ENCODE results near the gene HBG2. TPM values are rescaled to one million over a fixed set of nuclear protein-coding genes. Genes with fewer than 3 reads are reported as not detected.

The HBG2 gene
- total and polyA plus RNA-seq, 10 of the 15 experiments (the other 5 are each of a cell fraction or from before 2014, with no cell fraction given) = 1.1 to 8.3 (median 2.9) TPM; not detected in 5

DNA sequence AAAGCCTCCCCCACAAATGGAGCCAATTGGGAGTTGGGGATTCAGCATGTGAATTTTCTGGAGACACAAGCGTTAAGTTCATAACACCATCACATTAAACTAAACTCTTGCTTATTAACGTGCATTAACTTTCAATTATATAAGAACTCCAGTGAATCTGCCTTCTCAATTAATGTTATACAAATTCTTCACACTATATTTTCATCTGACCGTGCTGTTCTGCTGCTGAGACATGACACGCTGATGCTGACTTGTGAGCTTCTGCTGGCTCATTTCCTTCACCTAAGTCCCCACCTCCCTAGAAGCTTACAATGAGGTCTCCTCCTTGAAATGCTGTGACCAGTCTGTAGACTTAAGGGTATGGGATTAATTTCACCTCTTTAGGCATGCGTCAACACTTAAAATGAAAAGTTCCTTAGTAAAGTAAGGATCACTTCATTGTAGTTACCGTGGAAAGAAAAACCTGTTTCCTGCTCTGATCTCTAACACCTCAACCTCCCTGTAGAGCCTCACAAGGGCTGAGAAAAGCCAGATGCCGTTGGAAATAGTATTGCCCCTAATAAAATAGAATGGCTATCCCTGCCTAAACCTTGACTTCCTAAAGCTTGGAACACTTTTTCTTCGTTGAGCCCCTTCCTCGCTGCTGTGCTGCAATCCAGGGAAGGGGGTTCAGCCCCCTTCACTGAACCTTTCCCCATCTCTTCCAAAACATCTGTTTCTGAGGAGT is 2.2 kb downstream of the HBG2 start:
- POLR2A ChIA-PET = no interaction called here
- Histone ChIP-seq H3K4me1 (ENCODE audit: control insufficient read depth, insufficient read depth, low read length) (no peaks in the 10 kb centered on the region), H3K27me3 (replicated peaks in 1 of 2; ENCODE audit: control insufficient read depth in 2 of 2, insufficient read depth in 2 of 2, low read length in 1 of 2) (no peaks in the 10 kb centered on the region; a peak in 1 of 4 replicates), H3K79me2 (ENCODE audit: control insufficient read depth, insufficient read depth, low read length) (no peaks in the 10 kb centered on the region), H3K9ac (ENCODE audit: control insufficient read depth, insufficient read depth, low read length) (no peak overlapping the region), H3K4me3 (no peak overlapping the region), H3K36me3 (ENCODE audit: control insufficient read depth in 2 of 2, insufficient read depth in 2 of 2, low read length in 1 of 2) (no peaks in the 10 kb centered on the region), H2AFZ (ENCODE audit: control insufficient read depth, low read depth, low read length) (no peak overlapping the region), H3K4me2 (ENCODE audit: control insufficient read depth, insufficient read depth) (no peak overlapping the region), H3K27ac (ENCODE audit: control insufficient read depth, insufficient read depth) (no peak overlapping the region), H4K20me1 (ENCODE audit: control insufficient read depth, insufficient read depth) (no peaks in the 10 kb centered on the region), H3K9me3 (replicated peaks; ENCODE audit: control insufficient read depth, insufficient read depth, low read length) (no peaks in the 10 kb centered on the region)
- DNase-seq (ENCODE audit: low read depth, low spot score) (no peak), ATAC-seq (no peak), FAIRE-seq (no peak)
- RAD21 ChIA-PET (ENCODE audit: unreplicated experiment) = no interaction called here
- 35% methylated on average over 9 of the region's 9 CpGs for WGBS (ENCODE audit: insufficient coverage, insufficient replicate concordance, low lambda C conversion rate, missing lambda C conversion rate)
- intact Hi-C loops (cut with micrococcal nuclease; ENCODE audit: unreplicated experiment) = no loop called here
- SMC1A ChIA-PET (ENCODE audit: uncharacterized antibody, unreplicated experiment) = no interaction called here
- CTCF ChIA-PET = no interaction called here
- in situ Hi-C loops (cut with MboI) = no loop called here
- TF ChIP-seq MTA3 (IDR thresholded peaks at IDR 0.05; ENCODE audit: borderline replicate concordance, low read length) (no peak), RBBP5 (conservative IDR thresholded peaks at IDR 0.05) (no peak), HDGF (IDR thresholded peaks at IDR 0.05) (no peak)
- BruUV-seq (replicated peaks) = no TSS peak

- POLR2A ChIA-PET = no interaction called here
- RAD21 ChIA-PET (ENCODE audit: unreplicated experiment) = no interaction called here
- Histone ChIP-seq H3K36me3 (ENCODE audit: control insufficient read depth in 2 of 2, insufficient read depth in 2 of 2, low read length in 1 of 2) (no peaks in the 10 kb centered on the region), H3K4me1 (ENCODE audit: control insufficient read depth, insufficient read depth, low read length) (no peaks in the 10 kb centered on the region), H3K4me2 (ENCODE audit: control insufficient read depth, insufficient read depth) (no peak overlapping the region), H3K79me2 (ENCODE audit: control insufficient read depth, insufficient read depth, low read length) (no peaks in the 10 kb centered on the region), H3K9ac (ENCODE audit: control insufficient read depth, insufficient read depth, low read length) (no peak overlapping the region), H2AFZ (ENCODE audit: control insufficient read depth, low read depth, low read length) (no peak overlapping the region), H3K4me3 (no peak overlapping the region), H3K27me3 (replicated peaks in 1 of 2; ENCODE audit: control insufficient read depth in 2 of 2, insufficient read depth in 2 of 2, low read length in 1 of 2) (peaks cover 0 to 2% of the 10 kb centered on the region in 2 experiments; a peak in 2 of 4 replicates), H3K27ac (ENCODE audit: control insufficient read depth, insufficient read depth) (no peak overlapping the region), H4K20me1 (ENCODE audit: control insufficient read depth, insufficient read depth) (no peaks in the 10 kb centered on the region), H3K9me3 (replicated peaks; ENCODE audit: control insufficient read depth, insufficient read depth, low read length) (no peaks in the 10 kb centered on the region)
- in situ Hi-C loops (cut with MboI) = no loop called here
- ATAC-seq (no peak), DNase-seq (ENCODE audit: low read depth, low spot score) (no peak), FAIRE-seq (no peak)
- 4% methylated on average over 2 of the region's 2 CpGs for WGBS (ENCODE audit: insufficient coverage, insufficient replicate concordance, low lambda C conversion rate, missing lambda C conversion rate)
- SMC1A ChIA-PET (ENCODE audit: uncharacterized antibody, unreplicated experiment) = no interaction called here
- CTCF ChIA-PET = no interaction called here
- no TSS peak for BruUV-seq (replicated peaks)
- intact Hi-C loops (cut with micrococcal nuclease; ENCODE audit: unreplicated experiment) = no loop called here
- TF ChIP-seq ESRRA (IDR thresholded peaks at IDR 0.05; ENCODE audit: low read length) = no peak
- no peak for TF ChIP-seq RELA (IDR thresholded peaks at IDR 0.05; ENCODE audit: borderline replicate concordance, partially characterized antibody)
- no peak for TF ChIP-seq MEF2B (IDR thresholded peaks at IDR 0.05; ENCODE audit: partially characterized antibody, poor library complexity, severe bottlenecking)
- no peak for TF ChIP-seq EED (IDR thresholded peaks at IDR 0.05; ENCODE audit: low read depth)
- TF ChIP-seq, protein P1, sequence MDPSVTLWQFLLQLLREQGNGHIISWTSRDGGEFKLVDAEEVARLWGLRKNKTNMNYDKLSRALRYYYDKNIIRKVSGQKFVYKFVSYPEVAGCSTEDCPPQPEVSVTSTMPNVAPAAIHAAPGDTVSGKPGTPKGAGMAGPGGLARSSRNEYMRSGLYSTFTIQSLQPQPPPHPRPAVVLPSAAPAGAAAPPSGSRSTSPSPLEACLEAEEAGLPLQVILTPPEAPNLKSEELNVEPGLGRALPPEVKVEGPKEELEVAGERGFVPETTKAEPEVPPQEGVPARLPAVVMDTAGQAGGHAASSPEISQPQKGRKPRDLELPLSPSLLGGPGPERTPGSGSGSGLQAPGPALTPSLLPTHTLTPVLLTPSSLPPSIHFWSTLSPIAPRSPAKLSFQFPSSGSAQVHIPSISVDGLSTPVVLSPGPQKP (IDR thresholded peaks at IDR 0.05; ENCODE audit: low read depth, low read length) = no peak
- TF ChIP-seq ASH2L (IDR thresholded peaks at IDR 0.05; ENCODE audit: borderline replicate concordance, low read depth) = no peak
- TF ChIP-seq SIX5 (IDR thresholded peaks at IDR 0.05; ENCODE audit: low read depth, low read length, severe bottlenecking) = no peak
- no peak for TF ChIP-seq EZH2 (IDR thresholded peaks at IDR 0.05; ENCODE audit: borderline replicate concordance, control insufficient read depth, low read depth, low read length)
These were observed 2.8 kb downstream of the HBG2 start for GRCh38 chr11:5251746-5252145.

All from GM12878 (cell line).